Measurements from ENCODE around the gene MFNG. TPM values are rescaled to one million over a fixed set of nuclear protein-coding genes. Genes with fewer than 3 reads are reported as not detected.

MFNG gene
- polyA plus RNA-seq, 10 donors: 4.2 to 9.6 (median 6.1) TPM

- DNase-seq: peak in 1 of 3 donors; percentile 87
Measured at GRCh38 chr22:37497062-37497599, 10.9 kb upstream of the MFNG start.

- no peak for DNase-seq
Measured at GRCh38 chr22:37496651-37497050, 10.5 kb upstream of the MFNG start.

GRCh38 chr22:37493979-37494378 lies 7.8 kb upstream of the MFNG start:
- no peak for DNase-seq

- no peak for DNase-seq
Measured at GRCh38 chr22:37492428-37493344, 6.5 kb upstream of the MFNG start.

GRCh38 chr22:37491559-37492427 lies 5.6 kb upstream of the MFNG start:
- DNase-seq: no peak

GRCh38 chr22:37491106-37491505 lies 4.9 kb upstream of the MFNG start:
- DNase-seq: no peak

- DNase-seq: no peak
Measured at GRCh38 chr22:37489983-37490382, 3.8 kb upstream of the MFNG start.

- DNase-seq: no peak
Measured at GRCh38 chr22:37488337-37489135, 2.4 kb upstream of the MFNG start.

GRCh38 chr22:37487571-37487970 lies 1.4 kb upstream of the MFNG start:
- no peak for DNase-seq

- no peak for DNase-seq
Measured at GRCh38 chr22:37487129-37487528, 945 bp upstream of the MFNG start.

GRCh38 chr22:37485395-37486223 lies 575 bp downstream of the MFNG start:
- no peak for DNase-seq

- peak in 2 of 3 donors; percentile 40 to 60 for DNase-seq
Measured at GRCh38 chr22:37484480-37485394, 1.4 kb downstream of the MFNG start.

- no peak for DNase-seq
Measured at GRCh38 chr22:37483050-37483449, 3.1 kb downstream of the MFNG start.

GRCh38 chr22:37482244-37482643 lies 3.9 kb downstream of the MFNG start:
- no peak for DNase-seq

- DNase-seq: no peak
Measured at GRCh38 chr22:37481347-37481907, 4.8 kb downstream of the MFNG start.

- DNase-seq: no peak
Measured at GRCh38 chr22:37480387-37481346, 5.5 kb downstream of the MFNG start.

GRCh38 chr22:37479196-37479595 lies 7.0 kb downstream of the MFNG start:
- DNase-seq: no peak

Data from muscle of back (tissue), 11 donors.